Loucy (cell line): ENCODE data around the gene TAP1.

Experiments used
- EZH2phosphoT487 ChIP-seq: fragments of 200-600 bp; IDR thresholded peaks from 2 replicates; pipeline ENCODE4 v1.6.1; 2018; ENCODE audit warnings: antibody characterized with exemption, mild to moderate bottlenecking, moderate library complexity, borderline replicate concordance
- TF ChIP-seq, protein P1 (sequence below): fragments of 200-600 bp; sonication (generic); conservative IDR thresholded peaks from 2 replicates; pipeline ENCODE4 v1.5.1; 2014; ENCODE audit warnings: mild to moderate bottlenecking, antibody characterized with exemption, low read length

DNA sequence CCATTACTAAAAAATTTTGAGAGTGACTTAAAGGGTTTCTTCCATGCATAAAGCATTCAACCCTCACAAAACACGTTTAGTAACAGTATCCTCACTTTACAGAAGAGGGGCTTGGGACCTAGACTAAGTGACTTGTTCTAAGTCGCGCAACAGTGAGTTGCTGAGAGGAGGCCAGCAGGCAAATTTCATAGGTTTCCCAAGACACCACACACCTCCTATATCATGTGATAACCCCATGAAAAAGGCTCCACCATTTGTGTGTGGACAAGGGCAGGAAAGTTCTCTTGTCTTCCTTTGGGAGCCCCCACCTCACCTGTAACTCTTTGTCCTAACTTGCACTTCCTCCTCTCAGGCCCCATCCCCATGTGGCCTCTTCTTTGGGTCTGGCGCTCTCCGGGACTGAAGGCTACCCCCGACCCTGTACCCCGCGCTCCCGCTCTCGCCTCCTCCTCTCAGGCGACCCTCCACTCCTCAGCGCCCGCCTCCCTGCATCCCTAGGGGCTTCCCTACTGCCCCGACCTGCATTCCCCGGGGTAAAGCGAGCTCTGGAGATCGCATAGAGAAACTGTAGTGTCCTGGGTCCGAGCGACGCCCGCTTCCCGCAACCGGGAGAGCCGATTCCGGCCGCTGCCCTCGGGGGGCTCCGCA is 10.0 kb downstream of the TAP1 start:
- TF ChIP-seq, protein P1, sequence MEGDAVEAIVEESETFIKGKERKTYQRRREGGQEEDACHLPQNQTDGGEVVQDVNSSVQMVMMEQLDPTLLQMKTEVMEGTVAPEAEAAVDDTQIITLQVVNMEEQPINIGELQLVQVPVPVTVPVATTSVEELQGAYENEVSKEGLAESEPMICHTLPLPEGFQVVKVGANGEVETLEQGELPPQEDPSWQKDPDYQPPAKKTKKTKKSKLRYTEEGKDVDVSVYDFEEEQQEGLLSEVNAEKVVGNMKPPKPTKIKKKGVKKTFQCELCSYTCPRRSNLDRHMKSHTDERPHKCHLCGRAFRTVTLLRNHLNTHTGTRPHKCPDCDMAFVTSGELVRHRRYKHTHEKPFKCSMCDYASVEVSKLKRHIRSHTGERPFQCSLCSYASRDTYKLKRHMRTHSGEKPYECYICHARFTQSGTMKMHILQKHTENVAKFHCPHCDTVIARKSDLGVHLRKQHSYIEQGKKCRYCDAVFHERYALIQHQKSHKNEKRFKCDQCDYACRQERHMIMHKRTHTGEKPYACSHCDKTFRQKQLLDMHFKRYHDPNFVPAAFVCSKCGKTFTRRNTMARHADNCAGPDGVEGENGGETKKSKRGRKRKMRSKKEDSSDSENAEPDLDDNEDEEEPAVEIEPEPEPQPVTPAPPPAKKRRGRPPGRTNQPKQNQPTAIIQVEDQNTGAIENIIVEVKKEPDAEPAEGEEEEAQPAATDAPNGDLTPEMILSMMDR, result no peak
- TF ChIP-seq EZH2phosphoT487, result no peak
